ENCODE data around the gene S1PR1. TPM values are rescaled to one million over a fixed set of nuclear protein-coding genes. Genes with fewer than 3 reads are reported as not detected.

The S1PR1 gene
- total and polyA plus RNA-seq, 2 experiments from 2014 or later, result 9.3 TPM

- Histone ChIP-seq H4K20me1 (ENCODE audit: insufficient read depth, poor library complexity, severe bottlenecking) (no peaks in the 10 kb centered on the region), H3K79me2 (no peaks in the 10 kb centered on the region), H3K36me3 (replicated peaks; ENCODE audit: insufficient read depth, low read depth) (no peaks in the 10 kb centered on the region), H3K27ac (no peak overlapping the region), H3K9me2 (replicated peaks; ENCODE audit: insufficient read depth) (no peaks in the 10 kb centered on the region), H3K27me3 (no peaks in the 10 kb centered on the region), H2AFZ (no peak overlapping the region), H3K4me2 (peak overlapping the region; percentile 7), H3K4me1 (ENCODE audit: insufficient read depth) (no peaks in the 10 kb centered on the region), H3K9me3 (ENCODE audit: low read depth) (no peaks in the 10 kb centered on the region), H3K4me3 (no peak overlapping the region)
- WGBS (ENCODE audit: low lambda C conversion rate, missing lambda C conversion rate), result 55% methylated on average over 2 of the region's 2 CpGs
- DNase-seq (ENCODE audit: low spot score), result no peak
- no peak for TF ChIP-seq EZH2 (IDR thresholded peaks at IDR 0.05; ENCODE audit: borderline replicate concordance)
Measured at GRCh38 chr1:101245246-101245927, 8.6 kb downstream of the S1PR1 start.

GRCh38 chr1:101247404-101248287, 10.8 kb downstream of the S1PR1 start:
- Histone ChIP-seq H3K9me2 (replicated peaks; ENCODE audit: insufficient read depth) (no peaks in the 10 kb centered on the region), H3K36me3 (replicated peaks; ENCODE audit: insufficient read depth, low read depth) (no peaks in the 10 kb centered on the region), H2AFZ (no peak overlapping the region), H3K27ac (no peak overlapping the region), H4K20me1 (ENCODE audit: insufficient read depth, poor library complexity, severe bottlenecking) (no peaks in the 10 kb centered on the region), H3K4me1 (ENCODE audit: insufficient read depth) (no peaks in the 10 kb centered on the region), H3K4me2 (no peak overlapping the region), H3K9me3 (ENCODE audit: low read depth) (no peaks in the 10 kb centered on the region), H3K79me2 (no peaks in the 10 kb centered on the region), H3K4me3 (no peak overlapping the region), H3K27me3 (no peaks in the 10 kb centered on the region)
- 92% methylated on average over 6 of the region's 6 CpGs for WGBS (ENCODE audit: low lambda C conversion rate, missing lambda C conversion rate)
- TF ChIP-seq CTCF (IDR thresholded peaks at IDR 0.05; ENCODE audit: poor library complexity) (no peak), EZH2 (IDR thresholded peaks at IDR 0.05; ENCODE audit: borderline replicate concordance) (no peak), EZH2phosphoT487 (IDR thresholded peaks at IDR 0.05; ENCODE audit: low read depth, severe bottlenecking, unreplicated experiment) (no peak)
- no peak for DNase-seq (ENCODE audit: low spot score)

GRCh38 chr1:101250222-101250621, 13.4 kb downstream of the S1PR1 start:
- Histone ChIP-seq H4K20me1 (ENCODE audit: insufficient read depth, poor library complexity, severe bottlenecking) (no peaks in the 10 kb centered on the region), H3K27me3 (no peaks in the 10 kb centered on the region), H3K4me3 (no peak overlapping the region), H3K9me2 (replicated peaks; ENCODE audit: insufficient read depth) (no peaks in the 10 kb centered on the region), H2AFZ (no peak overlapping the region), H3K36me3 (replicated peaks; ENCODE audit: insufficient read depth, low read depth) (no peaks in the 10 kb centered on the region), H3K27ac (no peak overlapping the region), H3K4me1 (ENCODE audit: insufficient read depth) (no peaks in the 10 kb centered on the region), H3K9me3 (ENCODE audit: low read depth) (no peaks in the 10 kb centered on the region), H3K4me2 (no peak overlapping the region), H3K79me2 (no peaks in the 10 kb centered on the region)
- no peak for DNase-seq (ENCODE audit: low spot score)
- WGBS (ENCODE audit: low lambda C conversion rate, missing lambda C conversion rate), result 90% methylated on average over 3 of the region's 3 CpGs
- TF ChIP-seq CTCF (IDR thresholded peaks at IDR 0.05; ENCODE audit: poor library complexity), result no peak
- no peak for TF ChIP-seq EZH2 (IDR thresholded peaks at IDR 0.05; ENCODE audit: borderline replicate concordance)
- TF ChIP-seq EZH2phosphoT487 (IDR thresholded peaks at IDR 0.05; ENCODE audit: low read depth, severe bottlenecking, unreplicated experiment), result no peak

Data from hepatocyte (in vitro differentiated cells).